D721Med (cell line): Measurements from ENCODE around the gene NTRK2.

Experiments
- DNase-seq: peaks from one replicate; pipeline ENCODE4 v3.0.0; 2011; ENCODE audit warnings: low spot score; ENCODE audit not compliant: insufficient read length
- FAIRE-seq: peaks from 2 replicates; lab custom pipeline; 2011; peaks lifted over from hg19 to GRCh38; lab: Jason Lieb, UNC
- CTCF ChIP-seq: IDR thresholded peaks from 2 replicates; pipeline ENCODE4 v1.5.1; 2012; ENCODE audit warnings: mild to moderate bottlenecking, control low read depth; ENCODE audit not compliant: insufficient read depth; ENCODE audit errors: missing control alignments

Gene NTRK2

GRCh38 chr9:84983749-84984148 is 314.2 kb downstream of the NTRK2 start:
- FAIRE-seq, result no peak
- DNase-seq, result no peak

GRCh38 chr9:84988621-84989020 is 319.1 kb downstream of the NTRK2 start:
- no peak for TF ChIP-seq CTCF
- DNase-seq, result no peak
- no peak for FAIRE-seq

More at GRCh38 chr9:84983749-84984148, 314.2 kb downstream of the NTRK2 start:
- TF ChIP-seq CTCF, result no peak

- DNase-seq, result no peak
- TF ChIP-seq CTCF, result no peak
- FAIRE-seq, result no peak
Measured at GRCh38 chr9:84990416-84990815, 320.9 kb downstream of the NTRK2 start.

- FAIRE-seq, result no peak
Measured at GRCh38 chr9:84990850-84991513, 321.5 kb downstream of the NTRK2 start.

GRCh38 chr9:84991514-84991870 is 322.0 kb downstream of the NTRK2 start:
- DNase-seq (no peak), FAIRE-seq (no peak)
- no peak for TF ChIP-seq CTCF

More at GRCh38 chr9:84990850-84991513, 321.5 kb downstream of the NTRK2 start:
- no peak for DNase-seq
- no peak for TF ChIP-seq CTCF

GRCh38 chr9:84992381-84992780 is 322.9 kb downstream of the NTRK2 start:
- DNase-seq (no peak), FAIRE-seq (no peak)
- no peak for TF ChIP-seq CTCF

- no peak for DNase-seq
- no peak for FAIRE-seq
- TF ChIP-seq CTCF, result no peak
Measured at GRCh38 chr9:84993105-84993504, 323.6 kb downstream of the NTRK2 start.
